NCI-H2107 treated with DMSO at 0.1 percent for 48 hours (cell line): Measurements from ENCODE around the gene MYOG.

ENCODE experiments used
- DNase-seq: peaks from one replicate; lab custom pipeline; 2025; ENCODE audit not compliant: unreplicated experiment; lab: John Stamatoyannopoulos, UW

Gene MYOG

GRCh38 chr1:203091199-203091477 is 5.3 kb upstream of the MYOG start:
- DNase-seq: no peak

GRCh38 chr1:203090421-203091198 is 4.8 kb upstream of the MYOG start:
- DNase-seq: no peak

- no peak for DNase-seq
Observed at GRCh38 chr1:203089651-203090045, 3.8 kb upstream of the MYOG start.

- no peak for DNase-seq
Observed at GRCh38 chr1:203089001-203089650, 3.3 kb upstream of the MYOG start.

- DNase-seq: no peak
Observed at GRCh38 chr1:203088441-203088840, 2.6 kb upstream of the MYOG start.

- DNase-seq: no peak
Observed at GRCh38 chr1:203086992-203087763, 1.4 kb upstream of the MYOG start.

- no peak for DNase-seq
Observed at GRCh38 chr1:203084588-203085527, 954 bp downstream of the MYOG start.

- DNase-seq: no peak
Observed at GRCh38 chr1:203083463-203083921, 2.3 kb downstream of the MYOG start.

- no peak for DNase-seq
Observed at GRCh38 chr1:203082571-203083462, 3.0 kb downstream of the MYOG start.

GRCh38 chr1:203082231-203082505 is 3.6 kb downstream of the MYOG start:
- no peak for DNase-seq

GRCh38 chr1:203081465-203082230 is 4.2 kb downstream of the MYOG start:
- no peak for DNase-seq

GRCh38 chr1:203080456-203080855 is 5.4 kb downstream of the MYOG start:
- no peak for DNase-seq

GRCh38 chr1:203078478-203078877 is 7.3 kb downstream of the MYOG start:
- no peak for DNase-seq

- no peak for DNase-seq
Observed at GRCh38 chr1:203077956-203078355, 7.9 kb downstream of the MYOG start.

GRCh38 chr1:203077367-203077766 is 8.4 kb downstream of the MYOG start:
- no peak for DNase-seq

- DNase-seq: no peak
Observed at GRCh38 chr1:203076031-203076511, 9.7 kb downstream of the MYOG start.

GRCh38 chr1:203075236-203076030 is 10.4 kb downstream of the MYOG start:
- no peak for DNase-seq

- DNase-seq: no peak
Observed at GRCh38 chr1:203074610-203075009, 11.2 kb downstream of the MYOG start.
